Measurements from ENCODE around the gene ANO4. TPM values are rescaled to one million over a fixed set of nuclear protein-coding genes. Genes with fewer than 3 reads are reported as not detected.

ANO4 gene
- total RNA-seq, 1 experiment from 2014 or later: 5.7 TPM

GRCh38 chr12:100919116-100919515 lies 124.5 kb downstream of the ANO4 start:
- Histone ChIP-seq H3K27me3 (ENCODE audit: insufficient read depth, low read length) (no peaks in the 10 kb centered on the region), H2BK15ac (ENCODE audit: low read depth, low read length) (no peak overlapping the region), H4K91ac (ENCODE audit: insufficient read length, low read depth, low read length) (no peak overlapping the region), H3K79me2 (ENCODE audit: insufficient read depth, low read length) (no peaks in the 10 kb centered on the region), H2AK5ac (ENCODE audit: insufficient read length, low read length) (no peak overlapping the region), H2BK5ac (ENCODE audit: insufficient read length, low read length) (no peak overlapping the region), H3K79me1 (ENCODE audit: insufficient read depth, low read depth, low read length, poor library complexity, severe bottlenecking) (no peaks in the 10 kb centered on the region), H3K4me1 (ENCODE audit: insufficient read depth, low read length) (no peaks in the 10 kb centered on the region; the same call in 1 of the 2 replicates), H3K4me2 (ENCODE audit: insufficient read depth, insufficient read length, low read length) (no peak overlapping the region), H3K14ac (ENCODE audit: insufficient read depth, low read length) (no peak overlapping the region), H3K23ac (ENCODE audit: insufficient read length, low read depth, low read length) (no peak overlapping the region), H3T11ph (ENCODE audit: low read length) (no peak overlapping the region), H2BK12ac (ENCODE audit: insufficient read length, low read depth, low read length) (no peak overlapping the region), H3K4ac (ENCODE audit: low read depth, low read length) (no peak overlapping the region), H3K9me3 (ENCODE audit: control insufficient read depth, low read depth, low read length) (no peaks in the 10 kb centered on the region), H4K20me1 (ENCODE audit: control insufficient read depth, insufficient read depth, insufficient read length) (no peaks in the 10 kb centered on the region), H3K56ac (ENCODE audit: insufficient read length, low read depth, low read length) (no peak overlapping the region), H3K18ac (ENCODE audit: insufficient read length, low read depth, low read length) (no peak overlapping the region), H2BK20ac (ENCODE audit: low read depth, low read length, poor library complexity, severe bottlenecking) (no peak overlapping the region), H3K9ac (ENCODE audit: extremely low read depth, insufficient read length, low read length) (no peak overlapping the region), H2BK120ac (ENCODE audit: low read depth, low read length, poor library complexity, severe bottlenecking) (no peak overlapping the region), H4K8ac (replicated peaks; ENCODE audit: insufficient read length, low read depth, low read length) (no peak overlapping the region), H4K5ac (ENCODE audit: insufficient read length, low read depth, low read length) (no peak overlapping the region), H3K27ac (ENCODE audit: insufficient read length, low read depth, low read length) (no peak overlapping the region), H3K23me2 (ENCODE audit: insufficient read length, low read depth, low read length, poor library complexity, severe bottlenecking) (no peaks in the 10 kb centered on the region), H2AFZ (ENCODE audit: low read length) (no peak overlapping the region)
- no peak for DNase-seq
- no peak for TF ChIP-seq CTCF (conservative IDR thresholded peaks at IDR 0.05)
- peaks cover 0 to 7% of the 10 kb centered on the region in 2 experiments; a peak in 2 of 5 replicates for H3K9me3 Mint-ChIP-seq
- peaks cover 18 to 19% of the 10 kb centered on the region in 2 experiments for H3K4me1 Mint-ChIP-seq
- H3K4me3 Mint-ChIP-seq: no peak overlapping the region
- H3K27ac Mint-ChIP-seq: no peak overlapping the region
- H3K36me3 Mint-ChIP-seq (ENCODE audit: insufficient read depth in 1 of 3, low read depth in 3 of 3): no peaks in the 10 kb centered on the region; a peak in 2 of 7 replicates
- no peaks in the 10 kb centered on the region for H3K27me3 Mint-ChIP-seq (ENCODE audit: low read depth)
- WGBS (ENCODE audit: extremely low coverage, insufficient read length, low lambda C conversion rate): no CpG with 5 or more reads among the region's 2 CpGs
